ENCODE data around the gene TRIM69.
A peak's percentile ranks its signal among the peaks of the same experiment; 100 is the strongest.
"Not testable (repeated sequence)": the region's sequence is repeated elsewhere in the genome, so short reads cannot be mapped to it uniquely, and the experiment has no call there.

TRIM69 gene

GRCh38 chr15:44716983-44717602 is 19.2 kb upstream of the TRIM69 start:
- DNase-seq (ENCODE audit: low spot score), result no peak

GRCh38 chr15:44718180-44718926 is 18.0 kb upstream of the TRIM69 start:
- DNase-seq (ENCODE audit: low spot score), result no peak

GRCh38 chr15:44718927-44719292 is 17.4 kb upstream of the TRIM69 start:
- no peak for DNase-seq (ENCODE audit: low spot score)

GRCh38 chr15:44719293-44719999 is 16.9 kb upstream of the TRIM69 start:
- no peak for DNase-seq (ENCODE audit: low spot score)

- not testable (repeated sequence) for DNase-seq (ENCODE audit: low spot score)
Observed at GRCh38 chr15:44720000-44720435, 16.3 kb upstream of the TRIM69 start.

GRCh38 chr15:44720460-44721176 is 15.7 kb upstream of the TRIM69 start:
- no peak for DNase-seq (ENCODE audit: low spot score)

- no peak for DNase-seq (ENCODE audit: low spot score)
Observed at GRCh38 chr15:44722011-44722410, 14.3 kb upstream of the TRIM69 start.

- DNase-seq (ENCODE audit: low spot score), result no peak
Observed at GRCh38 chr15:44726136-44726535, 10.2 kb upstream of the TRIM69 start.

- no peak for DNase-seq (ENCODE audit: low spot score)
Observed at GRCh38 chr15:44726568-44727484, 9.5 kb upstream of the TRIM69 start.

- no peak for DNase-seq (ENCODE audit: low spot score)
Observed at GRCh38 chr15:44727485-44728231, 8.7 kb upstream of the TRIM69 start.

- not testable (repeated sequence) for DNase-seq (ENCODE audit: low spot score)
Observed at GRCh38 chr15:44728232-44728575, 8.1 kb upstream of the TRIM69 start.

GRCh38 chr15:44728576-44729407 is 7.5 kb upstream of the TRIM69 start:
- peak; percentile 90 for DNase-seq (ENCODE audit: low spot score)

- DNase-seq (ENCODE audit: low spot score), result no peak
Observed at GRCh38 chr15:44729408-44730127, 6.8 kb upstream of the TRIM69 start.

GRCh38 chr15:44734839-44735481 is 1.4 kb upstream of the TRIM69 start:
- no peak for DNase-seq (ENCODE audit: low spot score)

GRCh38 chr15:44735482-44736180 is 697 bp upstream of the TRIM69 start:
- no peak for DNase-seq (ENCODE audit: low spot score)

- DNase-seq (ENCODE audit: low spot score), result peak; percentile 80
Observed at GRCh38 chr15:44738340-44738984, 2.1 kb downstream of the TRIM69 start.

- DNase-seq (ENCODE audit: low spot score), result not testable (repeated sequence)
Observed at GRCh38 chr15:44739222-44739847, 3.0 kb downstream of the TRIM69 start.
